ENCODE results near the gene PRDM15.

DNA sequence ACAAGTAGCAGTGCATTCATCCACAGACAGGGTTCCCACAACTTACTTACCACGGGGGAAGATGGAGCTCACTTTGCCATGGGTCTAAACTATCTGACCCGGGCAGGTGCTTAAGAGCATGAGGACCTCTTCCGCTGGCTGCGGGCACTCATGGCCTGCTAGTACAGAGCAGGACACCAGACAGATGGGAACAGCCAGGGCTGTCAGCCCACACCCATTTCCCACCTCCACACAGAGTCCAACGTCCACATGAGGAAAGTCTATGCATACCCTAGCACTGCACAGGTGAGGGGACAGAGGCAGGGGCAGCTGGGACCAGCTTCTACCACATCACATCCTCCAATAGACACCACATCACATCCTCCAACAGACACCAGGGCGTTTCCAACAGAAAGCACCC lies 35.8 kb upstream of the PRDM15 start:
- no peak for TF ChIP-seq POLR2A (IDR thresholded peaks at IDR 0.05)
- no peak for TF ChIP-seq CTCF (IDR thresholded peaks at IDR 0.05)

Measured in thyroid gland (tissue), 4 donors.